ENCODE results near the gene MCTP2.

MCTP2 gene

DNA sequence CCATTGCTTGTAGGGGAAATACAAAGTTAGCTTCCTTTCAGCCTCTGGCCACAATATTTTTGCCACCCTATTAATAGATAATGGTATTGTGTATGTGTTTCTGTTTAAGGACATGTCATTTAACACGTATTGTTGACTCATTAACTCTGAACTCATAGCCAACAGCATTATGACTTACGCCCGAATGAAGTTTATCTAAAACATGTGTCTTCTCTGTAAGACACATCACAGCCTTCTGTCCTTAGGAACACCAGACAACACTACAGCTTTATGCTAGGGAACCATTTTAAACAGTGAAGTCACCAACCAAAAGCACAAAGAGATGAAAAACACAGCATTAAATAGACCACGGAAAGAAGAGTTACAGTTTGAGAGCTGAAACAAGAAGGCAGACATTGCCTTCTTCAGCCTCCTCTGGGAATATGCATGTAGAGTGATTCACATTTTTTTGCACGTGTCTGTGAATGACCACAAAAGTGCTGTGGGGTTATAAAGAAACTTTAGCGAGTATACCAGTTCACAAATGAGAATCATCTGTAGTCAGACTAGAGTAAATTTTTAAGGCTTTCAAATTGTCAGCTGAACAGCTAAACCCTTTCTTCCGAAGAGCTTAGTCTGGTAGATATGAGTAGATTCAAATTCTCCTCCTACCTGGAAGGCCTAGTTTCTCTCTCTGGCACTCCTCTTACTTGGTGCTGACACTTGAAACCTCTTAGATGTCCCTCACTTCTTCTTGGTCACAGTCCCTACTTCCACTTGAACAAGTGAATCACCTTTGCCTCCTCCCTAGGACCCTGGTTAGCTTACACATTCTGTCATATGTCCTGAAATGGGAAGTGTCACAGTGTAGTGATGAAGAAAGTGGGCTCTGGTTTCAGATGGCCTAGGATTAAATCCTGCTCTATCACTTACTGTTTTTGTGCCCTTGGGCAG is 32.2 kb downstream of the MCTP2 start:
- no peak for DNase-seq (ENCODE audit: low read depth)

GRCh38 chr15:94265009-94265408 is 33.6 kb downstream of the MCTP2 start:
- DNase-seq (ENCODE audit: low read depth), result no peak

DNA sequence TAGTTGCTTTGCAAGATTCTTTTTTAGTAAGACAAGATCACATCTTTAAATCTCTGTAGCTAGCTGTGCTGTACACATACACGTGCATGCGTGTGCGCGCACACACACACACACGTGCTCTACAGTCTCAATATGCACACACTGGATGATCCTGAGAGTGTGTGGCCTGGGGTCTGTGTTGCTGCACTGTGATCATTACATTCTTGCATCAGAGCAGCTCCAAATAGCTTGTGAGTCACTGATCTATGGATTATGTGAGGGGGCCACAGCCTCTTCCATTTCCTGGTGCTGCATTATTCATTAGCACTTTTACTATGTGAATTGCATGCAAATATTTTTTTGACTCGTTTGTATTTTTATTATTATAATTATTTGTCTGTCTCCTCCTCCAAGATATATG is 34.6 kb downstream of the MCTP2 start:
- no peak for DNase-seq (ENCODE audit: low read depth)

- no peak for DNase-seq (ENCODE audit: low read depth)
Measured at GRCh38 chr15:94266789-94267188, 35.4 kb downstream of the MCTP2 start.

DNA sequence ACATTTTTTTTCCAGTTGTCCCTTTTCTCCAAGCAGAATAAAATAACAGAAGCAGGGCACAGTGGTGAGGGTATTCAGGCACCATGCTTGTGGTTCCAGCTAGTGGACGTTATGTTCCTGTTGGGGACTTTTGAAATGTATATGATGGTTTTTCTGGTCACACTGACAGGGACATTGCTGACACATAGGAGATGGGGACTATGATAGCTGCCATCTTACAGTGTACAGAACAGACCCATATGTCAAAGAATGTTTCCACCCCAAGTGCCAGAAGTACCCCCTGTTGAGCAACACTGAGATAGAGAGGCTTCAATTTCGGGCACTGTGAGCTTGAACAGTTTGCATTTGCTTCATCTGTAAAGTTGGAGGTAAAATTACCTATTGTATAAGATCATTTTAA is 38.6 kb downstream of the MCTP2 start:
- no peak for DNase-seq (ENCODE audit: low read depth)

GRCh38 chr15:94270570-94270969 is 39.2 kb downstream of the MCTP2 start:
- DNase-seq (ENCODE audit: low read depth), result no peak

- no peak for DNase-seq (ENCODE audit: low read depth)
Measured at GRCh38 chr15:94272251-94272898, 41.0 kb downstream of the MCTP2 start.

GRCh38 chr15:94273826-94274225 is 42.5 kb downstream of the MCTP2 start:
- DNase-seq (ENCODE audit: low read depth), result no peak

GRCh38 chr15:94274745-94275144 is 43.4 kb downstream of the MCTP2 start:
- DNase-seq (ENCODE audit: low read depth), result no peak

GRCh38 chr15:94277485-94277884 is 46.1 kb downstream of the MCTP2 start:
- no peak for DNase-seq (ENCODE audit: low read depth)

DNA sequence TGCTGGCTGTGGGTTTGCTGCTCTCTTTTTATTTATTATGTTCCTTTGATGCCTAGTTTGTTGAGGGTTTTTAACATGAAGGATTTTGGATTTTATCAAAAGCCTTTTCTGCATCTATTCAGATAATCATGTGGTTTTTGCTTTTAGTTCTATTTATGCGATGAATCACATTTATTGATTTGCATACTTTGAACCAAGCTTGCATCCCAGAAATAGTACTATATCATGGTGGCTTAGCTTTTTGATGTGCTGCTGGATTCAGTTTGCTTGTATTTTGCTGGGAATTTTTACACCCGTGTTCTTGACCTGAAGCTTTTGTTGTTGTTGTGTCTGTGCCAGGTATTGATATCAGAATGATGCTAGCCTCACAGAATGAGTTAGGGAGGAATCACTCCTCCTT is 48.4 kb downstream of the MCTP2 start:
- DNase-seq (ENCODE audit: low read depth), result no peak

- DNase-seq (ENCODE audit: low read depth), result no peak
Measured at GRCh38 chr15:94280301-94280700, 48.9 kb downstream of the MCTP2 start.

DNA sequence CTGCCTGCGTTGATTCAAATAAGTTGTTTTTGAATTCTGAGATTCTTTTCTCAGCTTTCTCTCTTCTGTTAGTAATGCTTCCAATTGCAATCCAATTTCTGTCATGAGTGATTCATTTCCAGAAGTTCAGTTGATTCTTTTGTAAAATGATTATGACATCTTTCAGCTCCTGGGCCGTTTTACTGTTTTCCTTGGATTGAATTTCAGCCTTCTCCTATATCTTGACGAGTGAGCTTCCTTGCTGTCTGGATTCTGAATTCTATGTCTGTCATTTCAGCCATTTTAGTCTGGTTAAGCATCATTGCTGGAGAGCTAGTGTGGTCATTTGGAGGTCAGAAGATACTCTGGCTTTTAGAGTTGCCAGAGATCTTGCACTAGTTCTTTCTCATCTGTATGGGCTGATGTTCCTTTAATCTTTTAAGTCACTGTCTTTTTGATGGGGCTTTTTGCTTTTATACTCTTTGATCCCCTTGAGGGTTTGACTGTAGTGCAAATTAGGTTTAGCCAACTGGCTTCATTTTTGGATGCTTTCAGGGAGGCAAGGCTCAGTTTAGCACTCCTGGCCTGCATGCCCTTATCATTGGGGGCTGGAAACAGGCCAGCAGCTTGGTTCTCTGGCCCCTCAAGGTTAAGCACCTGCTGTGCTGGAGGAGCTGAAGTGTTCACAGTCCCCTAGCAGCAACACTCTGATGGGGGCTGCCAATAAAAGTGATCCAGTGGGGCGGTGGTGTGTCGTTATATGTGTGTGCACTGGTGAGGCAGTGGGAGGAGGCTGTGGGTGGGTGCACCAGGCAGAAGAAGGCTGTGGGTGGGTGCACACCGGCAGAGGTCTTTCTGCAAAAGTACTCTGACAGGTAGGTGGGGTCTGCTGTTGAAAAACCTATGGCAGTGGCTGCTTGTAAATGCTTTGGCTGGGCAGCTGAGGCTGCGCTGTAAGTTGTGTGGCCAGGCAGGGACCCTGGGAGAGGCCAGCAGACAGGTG is 51.2 kb downstream of the MCTP2 start:
- DNase-seq (ENCODE audit: low read depth), result no peak

DNA sequence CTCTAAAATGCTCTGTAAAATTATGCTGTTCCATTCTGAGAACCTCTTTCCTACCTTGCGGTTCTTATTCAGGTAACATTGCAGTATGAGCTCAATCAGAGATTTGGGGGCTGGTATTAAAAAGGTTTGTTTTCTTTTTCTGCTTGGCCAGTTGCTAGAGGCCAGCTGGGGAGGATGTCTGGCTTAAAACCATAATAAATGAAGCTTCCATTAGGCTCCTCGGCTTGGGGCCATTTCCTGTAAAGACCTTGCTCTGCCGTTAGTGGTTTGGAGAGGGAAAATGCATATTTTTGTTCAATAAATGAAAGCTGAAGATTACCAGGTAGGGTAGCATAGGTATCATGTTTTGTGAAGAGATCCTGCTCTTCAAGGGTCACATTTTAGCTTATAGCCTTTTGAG is 55.2 kb downstream of the MCTP2 start:
- DNase-seq (ENCODE audit: low read depth), result no peak

DNA sequence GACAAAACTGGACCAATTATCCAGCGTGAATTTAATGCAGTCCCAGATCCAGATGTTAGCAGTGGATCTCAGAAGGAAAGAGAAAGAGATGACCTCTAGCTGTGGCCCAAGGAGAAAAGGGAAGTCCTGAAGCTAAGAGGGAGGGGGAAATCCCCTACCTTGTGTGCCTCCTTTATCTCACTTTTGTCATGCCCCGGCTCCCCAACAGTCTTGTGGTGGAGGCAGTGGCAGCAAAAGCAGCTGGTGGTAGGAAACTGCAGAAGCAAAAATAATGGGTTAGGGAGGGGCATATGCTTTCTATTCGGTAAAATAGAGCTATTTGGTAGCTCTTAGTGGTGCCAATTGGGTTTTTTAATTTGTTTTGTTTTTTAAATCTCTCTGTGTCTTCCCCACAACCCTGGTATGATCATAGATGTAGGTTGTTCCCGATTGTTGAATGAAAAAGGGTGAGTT is 56.5 kb downstream of the MCTP2 start:
- DNase-seq (ENCODE audit: low read depth), result no peak

- DNase-seq (ENCODE audit: low read depth), result no peak
Measured at GRCh38 chr15:94290730-94291129, 59.4 kb downstream of the MCTP2 start.

DNA sequence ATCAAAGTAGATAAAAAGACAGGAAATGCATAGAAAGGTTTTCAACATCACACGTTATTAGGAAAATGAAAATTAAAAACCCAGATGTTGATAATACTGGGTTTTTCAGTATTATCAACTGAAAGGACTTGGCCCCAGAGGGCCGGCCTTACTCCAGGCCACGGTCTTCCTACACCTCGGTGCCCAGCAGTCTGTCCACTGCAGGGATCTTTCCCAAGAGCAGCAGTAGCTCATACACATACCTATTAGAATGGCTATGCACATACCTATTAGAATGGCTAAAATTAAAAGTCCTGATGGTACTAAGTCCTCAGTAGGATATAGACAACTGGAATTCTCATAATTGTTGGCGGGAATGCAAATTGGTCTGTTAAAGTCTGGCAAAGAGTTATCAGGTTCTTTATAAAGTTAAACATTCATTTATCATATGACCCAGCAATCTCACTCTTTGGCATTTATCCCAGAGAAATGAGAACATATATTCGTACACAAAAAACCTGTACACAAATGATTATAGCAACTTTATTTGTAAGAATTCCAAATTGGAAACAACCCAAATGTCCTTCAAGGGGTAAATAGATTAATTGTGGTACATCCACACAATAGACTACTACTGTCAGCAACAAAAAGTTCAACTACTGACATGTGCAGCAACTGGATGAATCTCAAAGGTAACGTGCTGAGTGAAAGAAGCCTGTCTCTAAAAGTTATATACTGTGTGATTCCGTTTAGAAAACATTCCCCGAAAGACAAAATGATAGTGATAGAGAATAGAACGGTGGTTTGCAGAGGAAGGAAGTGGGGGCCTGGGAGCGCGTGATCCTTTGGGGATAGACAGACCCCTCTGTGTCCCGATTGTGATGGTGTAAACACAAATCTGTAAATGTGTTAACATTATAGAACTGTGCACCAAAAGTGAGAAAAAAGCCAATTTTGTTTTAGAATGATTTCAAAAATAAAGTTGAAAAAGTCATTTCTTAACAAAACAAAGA is 62.3 kb downstream of the MCTP2 start:
- no peak for DNase-seq (ENCODE audit: low read depth)

DNA sequence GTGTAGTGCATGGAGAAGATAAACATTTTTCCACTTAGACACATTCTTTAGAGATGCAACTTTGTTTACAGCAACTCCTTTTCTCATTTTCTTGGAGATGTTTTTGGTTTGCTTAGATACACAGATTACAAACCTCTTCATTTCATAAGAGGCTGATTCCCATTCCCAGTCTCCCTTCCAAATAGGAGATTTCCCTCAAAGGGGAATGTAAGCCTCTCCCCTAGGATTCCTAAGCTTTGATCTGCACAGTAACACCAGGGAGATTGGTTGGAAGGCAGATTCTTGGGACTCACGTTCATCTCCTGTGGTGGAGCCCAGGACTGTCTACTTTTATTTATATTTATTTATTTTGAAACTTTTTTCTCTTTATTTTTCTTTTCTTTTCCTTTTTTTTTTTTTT is 63.2 kb downstream of the MCTP2 start:
- DNase-seq (ENCODE audit: low read depth), result no peak

- DNase-seq (ENCODE audit: low read depth), result no peak
Measured at GRCh38 chr15:94295275-94295674, 63.9 kb downstream of the MCTP2 start.

DNA sequence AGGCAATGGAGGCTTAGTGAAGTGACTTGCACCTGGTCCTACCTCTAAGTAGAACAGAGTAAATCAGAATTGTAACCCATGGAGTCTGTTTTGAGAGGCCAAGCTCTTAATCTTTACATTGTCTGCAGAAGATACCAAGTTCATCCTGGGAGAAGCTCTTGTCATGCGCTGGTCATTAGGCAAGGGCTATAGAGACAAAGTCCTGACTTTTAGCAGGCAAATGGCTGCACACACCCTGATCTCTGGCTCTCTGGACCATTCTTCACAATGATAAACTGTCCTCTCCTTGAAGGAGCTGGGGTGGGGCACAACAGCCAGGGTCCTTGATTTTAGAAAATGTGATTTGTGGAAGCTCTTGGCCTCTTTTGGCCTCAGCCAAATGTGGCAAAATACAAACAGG is 65.4 kb downstream of the MCTP2 start:
- DNase-seq (ENCODE audit: low read depth), result no peak

DNA sequence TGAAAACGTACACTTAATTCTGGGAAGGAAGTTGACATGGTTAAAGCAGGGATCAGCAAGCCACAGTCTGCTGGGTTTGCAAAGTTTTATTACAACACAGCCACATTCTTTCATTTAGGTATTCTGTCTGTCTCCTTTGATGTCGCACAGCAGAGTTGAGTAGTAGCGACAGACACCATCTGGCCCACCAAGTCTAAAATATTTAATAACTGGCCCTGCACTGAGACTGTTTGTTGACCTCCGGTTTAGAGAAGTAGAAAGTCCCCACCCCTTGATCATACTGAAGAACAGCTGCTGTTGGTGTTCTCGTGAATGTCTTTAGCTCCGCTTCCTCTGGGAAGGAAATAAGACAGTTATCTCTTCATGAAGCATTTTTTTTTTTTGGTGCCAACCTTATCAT is 66.2 kb downstream of the MCTP2 start:
- DNase-seq (ENCODE audit: low read depth), result no peak

Data from stimulated activated CD8-positive, alpha-beta memory T cell treated with anti-CD3 and anti-CD28 coated beads, Interleukin-12 subunit alpha, Interleukin-12 subunit beta, amount 100 ng/mL, for 1 hour (primary cell).